Activated CD8-positive, alpha-beta memory T cell treated with anti-CD3 and anti-CD28 coated beads for 48 hours (primary cell): ENCODE measurements around the gene RACGAP1.
"Not testable (repeated sequence)": the region's sequence is repeated elsewhere in the genome, so short reads cannot be mapped to it uniquely, and the experiment has no call there.

ENCODE experiments used
- DNase-seq, 3 experiments: peaks; one replicate each; pipeline ENCODE4 v3.0.0-alpha.2; 2020; ENCODE audit warnings: low read depth in 2 of 3, low spot score in 2 of 3

Gene RACGAP1

DNA sequence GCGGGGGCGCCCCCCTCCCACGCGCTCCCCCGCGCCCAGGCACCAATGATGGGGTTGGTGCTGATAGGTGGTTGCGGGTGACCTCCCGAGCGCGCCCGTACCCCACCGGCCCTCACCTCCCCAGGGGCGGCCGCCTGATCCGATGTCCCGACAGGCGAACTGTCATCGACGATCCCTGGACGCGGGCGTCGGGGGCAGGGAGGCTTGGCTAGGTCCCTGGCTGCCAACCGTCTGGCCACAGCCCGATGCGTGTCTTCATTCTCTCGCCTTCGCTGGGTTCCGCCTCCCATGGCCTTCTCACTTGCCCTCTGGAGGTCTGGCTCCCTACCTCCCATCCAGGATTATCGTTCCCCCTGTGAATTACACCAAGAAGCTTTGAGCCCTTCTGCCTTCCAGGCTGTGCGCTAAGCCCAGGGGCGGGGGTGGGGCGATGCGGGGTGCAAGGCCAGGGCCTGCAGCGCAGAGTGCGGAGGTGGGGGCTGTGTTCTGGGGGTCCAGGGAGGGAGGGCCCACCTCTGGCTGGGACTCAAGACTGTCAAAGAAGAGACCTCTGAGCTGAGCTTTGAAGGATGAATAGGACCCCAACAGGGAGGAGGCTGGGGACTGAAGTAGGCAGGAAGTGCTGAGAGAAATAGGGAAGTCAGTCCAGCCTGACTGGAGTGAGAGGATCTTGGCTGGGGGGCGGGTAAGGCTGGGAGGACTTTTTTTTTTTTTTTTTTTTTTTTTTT, 7.7 kb upstream of the RACGAP1 start:
- no peak for DNase-seq

GRCh38 chr12:50032515-50032853, 7.2 kb upstream of the RACGAP1 start:
- DNase-seq = no peak

DNA sequence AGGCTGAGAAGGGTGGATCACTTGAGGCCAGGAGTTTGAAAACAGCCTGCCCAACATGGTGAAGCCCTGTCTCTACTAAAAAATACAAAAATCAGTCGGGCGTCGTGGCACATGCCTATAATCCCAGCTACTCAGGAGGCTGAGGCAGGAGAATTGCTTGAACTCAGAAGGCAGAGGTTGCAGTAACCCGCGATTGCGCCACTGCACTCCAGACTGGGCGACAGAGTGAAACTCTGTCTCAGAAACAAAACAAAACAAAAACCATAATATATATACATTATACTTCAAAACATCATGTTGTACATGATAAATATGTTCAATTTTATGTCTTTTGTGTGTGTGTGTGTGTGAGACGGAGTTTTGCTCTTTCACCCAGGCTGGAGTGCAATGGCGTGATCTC, 5.2 kb upstream of the RACGAP1 start:
- DNase-seq = not testable (repeated sequence)

GRCh38 chr12:50026691-50027090, 1.4 kb upstream of the RACGAP1 start:
- DNase-seq = no peak

- no peak for DNase-seq
These were observed 498 bp downstream of the RACGAP1 start for GRCh38 chr12:50024805-50025186.

- no peak for DNase-seq
These were observed 1.1 kb downstream of the RACGAP1 start for GRCh38 chr12:50024227-50024626.

- no peak for DNase-seq
These were observed 2.4 kb downstream of the RACGAP1 start for GRCh38 chr12:50022903-50023302.

GRCh38 chr12:50021031-50021430, 4.3 kb downstream of the RACGAP1 start:
- DNase-seq = no peak

DNA sequence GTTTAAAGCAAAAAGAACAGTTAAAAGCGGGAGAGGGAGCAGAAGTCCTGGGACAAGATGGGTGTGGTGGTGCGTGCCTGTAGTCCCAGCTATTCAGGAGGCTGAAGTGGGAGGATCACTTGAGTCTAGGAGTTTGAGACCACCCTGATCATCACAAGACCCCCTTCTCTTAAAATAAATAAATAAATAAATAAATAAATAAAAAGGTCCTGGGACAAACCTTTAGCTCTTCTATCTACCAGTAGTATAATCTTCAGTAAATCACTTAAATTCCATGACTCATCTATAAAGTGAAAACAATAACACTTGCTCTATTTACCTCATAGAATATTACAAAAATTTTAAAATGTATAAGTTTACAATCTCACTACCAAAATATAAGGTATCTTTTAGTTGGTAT, 5.8 kb downstream of the RACGAP1 start:
- no peak for DNase-seq

GRCh38 chr12:50018968-50019367, 6.3 kb downstream of the RACGAP1 start:
- no peak for DNase-seq

GRCh38 chr12:50018154-50018553, 7.1 kb downstream of the RACGAP1 start:
- DNase-seq = no peak

- no peak for DNase-seq
These were observed 7.7 kb downstream of the RACGAP1 start for GRCh38 chr12:50017641-50018040.

DNA sequence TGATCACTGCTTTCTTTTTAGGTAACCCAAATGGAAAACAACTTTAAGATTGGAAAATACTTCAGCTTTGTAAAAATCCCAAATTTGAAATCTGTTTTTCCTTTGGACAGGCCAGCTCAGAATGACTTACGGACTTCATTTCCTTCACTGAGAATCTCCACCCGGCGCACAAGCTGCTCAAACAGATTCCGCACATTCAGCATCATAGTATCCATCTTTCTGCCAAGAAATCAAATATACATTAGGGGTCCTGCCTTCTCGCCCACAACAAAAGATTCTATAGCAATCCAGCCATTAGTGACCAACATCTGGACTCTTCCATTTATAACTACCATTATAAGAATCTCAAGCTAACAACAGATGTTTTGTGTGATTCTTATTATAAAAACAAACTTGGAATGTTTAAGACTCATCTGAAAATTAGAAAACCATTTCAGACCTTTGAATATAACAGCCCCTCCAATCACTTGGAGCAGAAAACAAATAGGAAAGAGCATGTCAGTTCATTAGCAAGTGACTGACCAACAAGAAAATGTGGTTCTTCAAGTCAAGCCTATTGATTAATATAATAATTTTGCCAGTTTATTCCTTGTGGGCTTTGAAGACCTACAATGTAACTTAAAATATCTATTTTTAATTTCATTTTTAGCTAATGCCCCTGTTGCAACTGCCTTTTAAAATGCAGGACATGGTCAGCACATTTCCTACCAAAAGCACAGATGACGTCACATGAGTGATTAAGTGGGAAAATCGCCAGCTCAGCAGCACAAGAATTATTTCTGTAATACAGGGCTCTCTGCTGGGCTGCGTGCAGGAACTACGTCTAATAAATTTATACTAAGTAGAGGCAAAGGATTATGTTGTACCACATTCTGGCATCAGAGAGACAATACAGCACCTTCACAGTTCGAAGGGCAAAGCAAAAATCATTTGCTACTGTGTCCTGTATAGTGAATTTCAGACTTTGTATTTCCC, 8.5 kb downstream of the RACGAP1 start:
- no peak for DNase-seq

DNA sequence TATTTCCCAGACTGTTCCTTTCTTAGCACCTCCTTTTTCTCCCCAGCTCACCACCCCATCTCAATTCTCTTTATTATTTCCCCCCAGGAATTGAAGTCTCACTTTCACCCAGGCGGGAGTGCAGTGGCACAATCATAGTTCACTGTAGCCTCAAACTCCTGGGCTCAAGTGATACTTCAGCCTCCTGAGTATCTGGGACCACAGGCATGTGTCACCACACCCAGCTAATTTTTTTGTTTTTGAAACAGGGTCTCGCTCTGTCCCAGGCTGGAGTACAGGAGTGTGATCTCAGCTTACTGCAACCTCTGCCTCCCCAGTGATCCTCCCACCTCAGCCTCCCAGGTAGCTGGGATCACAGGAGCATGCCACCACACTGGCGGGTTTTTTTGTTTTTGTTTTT, 11.0 kb downstream of the RACGAP1 start:
- DNase-seq = no peak

- no peak for DNase-seq
These were observed 11.7 kb downstream of the RACGAP1 start for GRCh38 chr12:50013361-50014147.

DNA sequence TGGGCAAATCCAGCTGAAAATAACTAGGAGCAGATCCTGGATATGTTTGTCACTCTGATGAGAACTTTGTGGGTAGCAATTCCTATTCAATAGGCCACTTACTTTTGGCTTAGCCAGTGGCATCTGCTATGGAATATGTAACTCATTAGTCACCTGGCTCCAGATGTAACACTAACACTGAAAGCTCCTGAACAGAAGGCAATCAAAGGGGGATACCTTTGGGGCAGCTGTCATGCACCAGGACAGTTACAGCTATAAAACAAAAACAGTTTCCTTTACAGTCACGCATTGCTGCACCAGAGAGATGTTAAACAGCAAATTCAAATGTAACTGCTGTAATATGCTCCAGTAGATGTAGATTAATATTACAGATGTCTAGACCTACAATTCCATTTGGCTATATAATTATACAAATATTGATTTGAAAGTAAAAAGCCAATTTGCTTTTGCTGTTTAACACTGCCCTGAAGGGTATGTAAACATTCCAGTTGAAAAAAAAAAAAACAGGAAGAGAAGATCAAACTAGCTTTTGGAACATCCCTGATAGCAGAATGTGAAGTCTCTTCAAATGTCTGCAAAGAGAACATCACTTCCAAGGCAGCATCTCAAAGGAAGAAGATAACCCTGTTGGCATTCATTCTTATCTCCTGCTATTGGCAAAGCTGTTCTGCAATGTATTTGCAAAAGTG, 18.4 kb downstream of the RACGAP1 start:
- no peak for DNase-seq

DNA sequence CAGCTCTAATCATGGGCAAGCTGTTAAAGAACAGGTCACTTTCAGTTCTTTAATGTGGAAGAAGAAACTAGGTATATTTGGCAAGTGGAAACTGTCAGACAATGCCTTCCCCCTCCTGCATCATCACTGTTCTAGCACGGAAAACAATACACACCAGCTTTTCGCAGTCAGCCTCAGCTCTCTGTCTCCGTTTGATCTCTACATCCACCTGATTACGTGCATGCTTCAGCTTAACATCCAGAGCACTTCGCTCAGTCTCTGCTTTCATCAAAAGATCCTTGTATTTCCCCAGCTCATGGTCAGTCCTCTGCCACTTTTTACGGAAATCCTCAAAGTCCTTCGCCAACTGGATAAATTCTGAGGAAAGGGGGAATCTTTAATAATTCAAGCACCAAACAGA, 19.0 kb downstream of the RACGAP1 start:
- no peak for DNase-seq

DNA sequence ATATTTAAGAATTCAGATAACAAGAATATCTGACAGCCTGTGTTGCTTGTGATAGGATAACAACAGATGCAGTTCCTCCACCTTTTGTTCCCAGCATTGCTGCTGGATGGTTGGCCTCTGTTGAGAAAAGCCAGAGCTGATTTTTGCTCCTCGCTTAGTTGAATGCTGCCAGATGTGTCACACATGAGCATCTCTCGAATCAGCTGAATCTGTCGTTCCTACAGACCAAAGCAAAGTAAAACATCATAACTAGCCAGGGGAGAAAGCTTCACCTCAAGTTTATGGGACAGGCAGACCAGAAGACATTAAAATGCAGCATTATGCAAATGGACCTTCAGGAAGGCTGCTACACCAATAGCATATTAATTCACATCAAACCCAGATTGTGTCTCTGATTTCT, 20.1 kb downstream of the RACGAP1 start:
- DNase-seq = no peak

DNA sequence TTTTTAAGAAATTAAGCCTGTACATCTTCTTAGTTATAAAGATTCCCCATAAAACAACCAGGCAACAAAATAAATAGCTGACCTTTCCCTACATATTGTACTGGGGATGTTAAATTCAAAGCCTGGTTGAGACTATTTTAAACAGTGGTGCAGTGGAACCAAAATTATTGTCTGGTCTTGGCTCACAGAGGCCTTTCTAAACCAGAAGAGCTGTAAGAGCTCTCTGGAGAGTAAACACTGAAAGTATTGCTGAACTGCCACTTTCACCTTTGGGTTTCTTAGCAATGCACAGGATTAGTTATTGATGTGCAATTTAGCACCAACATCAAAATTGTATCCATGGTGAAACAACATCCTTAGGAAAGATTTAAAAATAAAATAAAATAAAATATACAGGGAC, 20.6 kb downstream of the RACGAP1 start:
- no peak for DNase-seq

- DNase-seq = no peak
These were observed 21.7 kb downstream of the RACGAP1 start for GRCh38 chr12:50003595-50003994.

- DNase-seq = no peak
These were observed 26.8 kb downstream of the RACGAP1 start for GRCh38 chr12:49998453-49998852.
